Measurements from ENCODE around the gene EFNB1. TPM values are rescaled to one million over a fixed set of nuclear protein-coding genes. Genes with fewer than 3 reads are reported as not detected.
A peak's percentile ranks its signal among the peaks of the same experiment; 100 is the strongest.

EFNB1 gene
- total RNA-seq, 4 donors from 2014 or later, result 54.1 to 85.3 (median 69.0) TPM

DNA sequence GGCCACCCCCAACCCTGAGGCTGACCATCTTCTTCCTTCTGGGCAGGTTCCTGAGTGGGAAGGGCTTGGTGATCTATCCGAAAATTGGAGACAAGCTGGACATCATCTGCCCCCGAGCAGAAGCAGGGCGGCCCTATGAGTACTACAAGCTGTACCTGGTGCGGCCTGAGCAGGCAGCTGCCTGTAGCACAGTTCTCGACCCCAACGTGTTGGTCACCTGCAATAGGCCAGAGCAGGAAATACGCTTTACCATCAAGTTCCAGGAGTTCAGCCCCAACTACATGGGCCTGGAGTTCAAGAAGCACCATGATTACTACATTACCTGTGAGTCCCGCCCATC lies 9.7 kb downstream of the EFNB1 start:
- Histone ChIP-seq H3K4me3 (no peak overlapping the region), H3K36me3 (no peaks in the 10 kb centered on the region), H3K4me1 (peaks cover 12 to 57% (median 29%) of the 10 kb centered on the region in 4 donors), H3K9me3 (no peaks in the 10 kb centered on the region), H3K27ac (peak overlapping the region in 3 of 4 donors; percentile 23 to 37 (median 25)), H3K27me3 (no peaks in the 10 kb centered on the region)
- WGBS, 2 donors (ENCODE audit: low coverage in 1 of 2), result 77% methylated on average over 8 of the region's 8 CpGs; no CpG with 5 or more reads in 1 of the 2 donors
- in situ Hi-C loops (cut with MboI; ENCODE audit: low pct_ligation_motif_present in 1 of 4, low pct_unique_long_range_greater_than_20kb in 1 of 4, low sequenced_read_pairs in 3 of 4) (no loop called here), intact Hi-C loops (cut with DNase I; ENCODE audit: low total_unique reads) (no loop called here)
- DNase-seq, result no peak
- no peak for TF ChIP-seq POLR2AphosphoS5 (IDR thresholded peaks at IDR 0.05)
- no peak for TF ChIP-seq CTCF (IDR thresholded peaks at IDR 0.05)

- no peaks in the 10 kb centered on the region for H3K9me3 ChIP-seq
- in situ Hi-C loops (cut with MboI; ENCODE audit: low pct_ligation_motif_present in 1 of 4, low pct_unique_long_range_greater_than_20kb in 1 of 4, low sequenced_read_pairs in 3 of 4), result no loop called here
- intact Hi-C loops (cut with DNase I; ENCODE audit: low total_unique reads), result no loop called here
- peak overlapping the region in 2 of 4 donors; percentile 84 to 86 for H3K27ac ChIP-seq
- TF ChIP-seq POLR2AphosphoS5 (IDR thresholded peaks at IDR 0.05), result no peak
- H3K27me3 ChIP-seq, result no peaks in the 10 kb centered on the region
- peaks cover 5 to 54% (median 23%) of the 10 kb centered on the region in 4 donors for H3K4me1 ChIP-seq
- H3K36me3 ChIP-seq, result no peaks in the 10 kb centered on the region
- WGBS, 2 donors (ENCODE audit: low coverage in 1 of 2), result 89% methylated on average over 4 of the region's 4 CpGs; no CpG with 5 or more reads in 1 of the 2 donors
- H3K4me3 ChIP-seq, result no peak overlapping the region
- DNase-seq, result no peak
These were observed 10.9 kb downstream of the EFNB1 start for GRCh38 chrX:68839771-68840170.

DNA sequence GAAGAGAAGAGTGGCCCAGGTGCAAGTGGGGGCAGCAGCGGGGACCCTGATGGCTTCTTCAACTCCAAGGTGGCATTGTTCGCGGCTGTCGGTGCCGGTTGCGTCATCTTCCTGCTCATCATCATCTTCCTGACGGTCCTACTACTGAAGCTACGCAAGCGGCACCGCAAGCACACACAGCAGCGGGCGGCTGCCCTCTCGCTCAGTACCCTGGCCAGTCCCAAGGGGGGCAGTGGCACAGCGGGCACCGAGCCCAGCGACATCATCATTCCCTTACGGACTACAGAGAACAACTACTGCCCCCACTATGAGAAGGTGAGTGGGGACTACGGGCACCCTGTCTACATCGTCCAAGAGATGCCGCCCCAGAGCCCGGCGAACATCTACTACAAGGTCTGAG lies 11.4 kb downstream of the EFNB1 start:
- Histone ChIP-seq H3K9me3 (no peaks in the 10 kb centered on the region), H3K4me3 (no peak overlapping the region), H3K27ac (peak overlapping the region in 3 of 4 donors; percentile 84 to 86 (median 84)), H3K27me3 (no peaks in the 10 kb centered on the region), H3K36me3 (no peaks in the 10 kb centered on the region), H3K4me1 (peaks cover 5 to 49% (median 21%) of the 10 kb centered on the region in 4 donors)
- no peak for TF ChIP-seq CTCF (IDR thresholded peaks at IDR 0.05)
- no peak for TF ChIP-seq EP300 (IDR thresholded peaks at IDR 0.05; ENCODE audit: low read depth)
- TF ChIP-seq POLR2A (IDR thresholded peaks at IDR 0.05), result no peak
- no peak for TF ChIP-seq POLR2AphosphoS5 (IDR thresholded peaks at IDR 0.05)
- peak; percentile 4 for DNase-seq
- 92% methylated on average over 22 of the region's 22 CpGs; no CpG with 5 or more reads in 1 of the 2 donors for WGBS, 2 donors (ENCODE audit: low coverage in 1 of 2)
- intact Hi-C loops (cut with DNase I; ENCODE audit: low total_unique reads), result no loop called here
- in situ Hi-C loops (cut with MboI; ENCODE audit: low pct_ligation_motif_present in 1 of 4, low pct_unique_long_range_greater_than_20kb in 1 of 4, low sequenced_read_pairs in 3 of 4), result no loop called here

DNA sequence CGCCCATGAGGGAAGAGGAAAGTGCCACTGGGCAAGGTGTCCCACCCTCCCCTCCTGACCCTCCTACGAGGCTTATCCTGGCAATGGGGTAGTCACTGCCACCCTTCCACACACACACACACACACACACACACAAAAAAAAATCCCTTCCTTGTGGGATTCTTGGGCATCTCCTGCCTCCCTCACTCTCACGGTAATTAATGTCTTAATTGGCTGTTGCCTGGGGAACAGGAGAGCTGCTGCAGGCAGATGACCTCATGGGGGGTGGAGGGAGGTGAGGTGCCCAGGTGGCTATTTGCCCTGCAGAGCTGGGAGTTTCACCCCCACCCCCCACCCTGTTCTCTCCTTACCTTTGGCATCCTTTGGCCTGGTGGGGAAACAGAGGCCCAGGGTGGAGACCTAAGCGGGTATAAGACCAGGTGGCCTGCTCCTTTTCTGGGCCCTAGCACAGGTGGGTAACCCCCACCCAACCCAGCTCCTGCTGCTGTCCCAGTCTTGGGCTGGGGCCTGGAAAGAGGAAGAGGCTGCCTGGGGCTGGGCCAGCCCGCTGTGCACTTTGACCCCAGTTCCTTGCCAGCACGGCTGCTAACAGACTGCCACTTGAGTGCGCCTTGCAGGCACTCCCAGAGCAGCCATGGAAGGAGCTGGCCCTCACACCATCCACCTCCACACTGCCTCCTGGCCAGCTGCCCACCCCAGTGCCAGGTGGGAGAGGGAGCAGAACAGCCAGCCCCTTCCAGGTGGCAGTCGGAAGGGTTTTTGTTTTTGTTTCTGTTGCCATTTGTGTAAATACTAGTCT lies 12.6 kb downstream of the EFNB1 start:
- intact Hi-C loops (cut with DNase I; ENCODE audit: low total_unique reads), result no loop called here
- H3K36me3 ChIP-seq, result no peaks in the 10 kb centered on the region
- in situ Hi-C loops (cut with MboI; ENCODE audit: low pct_ligation_motif_present in 1 of 4, low pct_unique_long_range_greater_than_20kb in 1 of 4, low sequenced_read_pairs in 3 of 4), result no loop called here
- TF ChIP-seq CTCF (IDR thresholded peaks at IDR 0.05), result no peak
- peak in 2 of 3 donors; percentile 64 to 73 for TF ChIP-seq POLR2AphosphoS5 (IDR thresholded peaks at IDR 0.05)
- TF ChIP-seq POLR2A (IDR thresholded peaks at IDR 0.05), result peak; percentile 51
- 40 to 60% methylated on average over 1 to 5 of the region's 8 CpGs for WGBS, 2 donors (ENCODE audit: low coverage in 1 of 2)
- peak; percentile 88 for DNase-seq
- no peak overlapping the region for H3K4me3 ChIP-seq
- peaks cover 5 to 46% (median 20%) of the 10 kb centered on the region in 4 donors for H3K4me1 ChIP-seq
- H3K27me3 ChIP-seq, result no peaks in the 10 kb centered on the region
- peak overlapping the region; percentile 82 to 86 (median 84) for H3K27ac ChIP-seq
- no peaks in the 10 kb centered on the region for H3K9me3 ChIP-seq
